ENCODE data around the gene ARID5A.

GRCh38 chr2:96547203-96547641 is 10.7 kb downstream of the ARID5A start:
- no peak for TF ChIP-seq CTCF (IDR thresholded peaks at IDR 0.05)
- no peak for TF ChIP-seq POLR2A (IDR thresholded peaks at IDR 0.05)
- TF ChIP-seq POLR2AphosphoS5 (IDR thresholded peaks at IDR 0.05), result no peak
